GM12891 (cell line): ENCODE results near the gene MEF2D.
A peak's percentile ranks its signal among the peaks of the same experiment; 100 is the strongest.

Experiments
- DNase-seq: peaks from one replicate; pipeline ENCODE4 v3.0.0; 2011; ENCODE audit warnings: low spot score; ENCODE audit not compliant: insufficient read length
- FAIRE-seq: peaks from 2 replicates; lab custom pipeline; 2011; peaks lifted over from hg19 to GRCh38; lab: Jason Lieb, UNC
- PAX5 ChIP-seq: IDR thresholded peaks from 2 replicates; pipeline ENCODE4 v1.6.1; 2011; ENCODE audit warnings: low read length, moderate library complexity, mild to moderate bottlenecking; ENCODE audit not compliant: insufficient read depth, severe bottlenecking
- POLR2A ChIP-seq: IDR thresholded peaks from 2 replicates; pipeline ENCODE4 v1.6.1; 2011; ENCODE audit warnings: low read depth, low read length, control low read depth
- POLR2AphosphoS5 ChIP-seq: IDR thresholded peaks from 2 replicates; pipeline ENCODE4 v1.6.1; 2011; ENCODE audit warnings: low read depth, low read length, control low read depth
- POU2F2 ChIP-seq: IDR thresholded peaks from 2 replicates; pipeline ENCODE4 v1.6.1; 2011; ENCODE audit warnings: low read depth, mild to moderate bottlenecking, control low read depth, low read length, moderate library complexity
- SPI1 ChIP-seq: IDR thresholded peaks from 2 replicates; pipeline ENCODE4 v1.6.1; 2011; ENCODE audit warnings: low read depth, low read length, control low read depth
- TAF1 ChIP-seq: IDR thresholded peaks from 2 replicates; pipeline ENCODE4 v1.6.1; 2011; ENCODE audit warnings: low read depth, low read length, control low read depth

Gene MEF2D

GRCh38 chr1:156421939-156422601 lies 78.5 kb downstream of the MEF2D start:
- FAIRE-seq = no peak
- no peak for TF ChIP-seq POLR2A
- no peak for TF ChIP-seq PAX5
- no peak for TF ChIP-seq TAF1
- no peak for TF ChIP-seq SPI1
- TF ChIP-seq POU2F2 = no peak
- no peak for TF ChIP-seq POLR2AphosphoS5
- DNase-seq = no peak

- peak; percentile 80 for FAIRE-seq
Measured at GRCh38 chr1:156421062-156421938, 79.3 kb downstream of the MEF2D start.

DNA sequence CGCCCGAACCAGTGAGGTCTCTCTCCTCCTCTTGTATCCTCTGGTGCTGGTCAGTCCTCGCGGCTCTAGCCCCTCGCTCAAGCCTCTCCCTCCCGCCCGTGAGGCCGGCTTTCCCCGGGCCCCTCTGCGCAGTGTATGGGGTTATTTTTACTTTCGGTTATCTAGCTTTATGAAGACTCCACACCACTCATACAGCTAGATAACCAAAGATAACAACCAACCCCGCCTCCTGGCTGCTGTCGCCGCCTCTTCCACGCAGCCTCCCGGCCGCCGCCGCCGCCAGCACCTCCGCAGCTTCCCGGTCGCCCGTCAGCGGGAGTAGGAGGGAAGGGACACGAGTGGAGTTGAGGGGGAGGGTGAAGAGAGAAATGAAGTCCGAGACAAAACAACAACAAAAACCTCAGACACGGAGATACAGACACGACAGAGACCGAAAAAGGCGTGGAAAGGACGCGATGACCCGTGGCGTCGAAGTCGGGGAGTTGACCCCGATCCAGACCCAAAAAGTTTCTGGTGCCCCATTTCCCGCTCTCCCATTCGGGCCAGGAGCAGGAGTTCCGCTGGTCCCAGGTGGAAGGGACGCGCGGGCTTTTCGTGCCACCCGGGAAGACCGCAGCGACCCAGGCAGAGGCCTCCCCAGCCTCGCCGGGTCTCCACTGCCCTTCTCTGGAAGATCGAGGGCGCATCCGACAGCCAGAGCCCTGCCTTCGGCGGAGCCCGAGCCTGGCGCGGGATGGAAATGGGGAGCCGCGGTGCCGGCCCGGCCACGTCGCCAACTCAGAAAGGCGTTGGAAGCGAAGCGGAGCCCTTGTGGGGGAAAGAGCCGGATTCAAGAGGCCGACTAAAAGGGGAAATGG lies 80.1 kb downstream of the MEF2D start:
- DNase-seq (no peak), FAIRE-seq (no peak)
- TF ChIP-seq PAX5 = no peak

More at GRCh38 chr1:156421062-156421938, 79.3 kb downstream of the MEF2D start:
- TF ChIP-seq POLR2A = no peak
- TF ChIP-seq POLR2AphosphoS5 = no peak
- TF ChIP-seq SPI1 = peak; percentile 73; the same call in 1 of the 2 replicates
- DNase-seq = peak; percentile 91

DNA sequence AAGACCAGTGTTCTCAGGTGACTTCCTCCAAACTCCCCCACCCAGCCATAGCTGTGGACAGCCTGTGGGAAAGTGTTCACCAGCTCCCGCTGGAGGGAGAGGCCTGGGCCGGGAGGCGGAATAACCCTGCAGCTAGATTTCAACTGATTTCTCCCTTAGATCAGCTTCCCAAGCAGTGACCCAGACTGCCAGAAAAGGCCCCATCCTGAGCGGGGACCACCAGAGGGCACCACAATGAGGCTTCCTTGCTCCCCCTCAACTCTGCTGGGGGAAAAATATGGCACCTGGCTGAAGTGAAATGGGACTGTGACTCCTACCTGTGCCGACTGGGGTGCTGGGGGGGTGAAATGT lies 80.7 kb downstream of the MEF2D start:
- TF ChIP-seq POLR2AphosphoS5 = no peak
- no peak for TF ChIP-seq TAF1
- no peak for TF ChIP-seq PAX5
- TF ChIP-seq SPI1 = no peak
- TF ChIP-seq POLR2A = no peak
- TF ChIP-seq POU2F2 = no peak
- peak; percentile 59 for FAIRE-seq
- no peak for DNase-seq

DNA sequence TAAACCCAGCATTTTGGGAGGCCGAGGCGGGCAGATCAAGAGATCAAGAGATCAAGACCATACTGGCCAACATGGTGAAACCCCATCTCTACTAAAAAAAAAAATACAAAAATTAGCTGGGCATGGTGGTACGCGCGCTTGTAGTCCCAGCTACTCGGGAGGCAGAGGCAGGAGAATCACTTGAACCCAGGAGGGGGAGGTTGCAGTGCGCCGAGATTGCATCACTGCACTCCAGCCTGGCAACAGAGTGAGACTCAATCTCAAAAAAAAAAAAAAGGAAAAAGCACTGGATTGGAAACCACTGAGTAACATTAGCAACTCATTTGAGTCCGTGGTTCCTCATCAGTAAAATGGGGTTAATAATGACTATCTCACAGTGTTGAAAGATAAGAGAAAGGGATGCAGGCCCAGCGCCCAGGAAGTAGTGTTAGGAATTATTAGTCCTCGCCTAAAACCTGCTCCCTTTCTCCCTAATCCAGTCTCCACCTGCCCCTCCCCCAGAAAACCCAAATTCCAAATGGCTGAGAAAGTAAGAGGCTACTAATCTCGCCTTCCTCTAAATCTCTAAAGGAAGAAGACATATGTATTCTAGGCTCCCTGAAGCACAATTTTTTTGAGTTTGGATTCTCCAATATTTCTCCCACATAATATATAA lies 82.0 kb downstream of the MEF2D start:
- FAIRE-seq (no peak), DNase-seq (no peak)
- TF ChIP-seq PAX5 (no peak), SPI1 (no peak), POLR2A (no peak), POU2F2 (no peak), TAF1 (no peak), POLR2AphosphoS5 (no peak)

GRCh38 chr1:156417401-156418020 lies 83.1 kb downstream of the MEF2D start:
- FAIRE-seq (no peak), DNase-seq (no peak)

GRCh38 chr1:156416993-156417392 lies 83.6 kb downstream of the MEF2D start:
- FAIRE-seq (no peak), DNase-seq (no peak)
- TF ChIP-seq TAF1 (no peak), POLR2AphosphoS5 (no peak), POU2F2 (no peak), SPI1 (no peak), POLR2A (no peak), PAX5 (no peak)

More at GRCh38 chr1:156417401-156418020, 83.1 kb downstream of the MEF2D start:
- TF ChIP-seq POLR2AphosphoS5 = no peak
- no peak for TF ChIP-seq TAF1
- TF ChIP-seq POLR2A = no peak
- no peak for TF ChIP-seq SPI1
- no peak for TF ChIP-seq PAX5
- TF ChIP-seq POU2F2 = no peak

DNA sequence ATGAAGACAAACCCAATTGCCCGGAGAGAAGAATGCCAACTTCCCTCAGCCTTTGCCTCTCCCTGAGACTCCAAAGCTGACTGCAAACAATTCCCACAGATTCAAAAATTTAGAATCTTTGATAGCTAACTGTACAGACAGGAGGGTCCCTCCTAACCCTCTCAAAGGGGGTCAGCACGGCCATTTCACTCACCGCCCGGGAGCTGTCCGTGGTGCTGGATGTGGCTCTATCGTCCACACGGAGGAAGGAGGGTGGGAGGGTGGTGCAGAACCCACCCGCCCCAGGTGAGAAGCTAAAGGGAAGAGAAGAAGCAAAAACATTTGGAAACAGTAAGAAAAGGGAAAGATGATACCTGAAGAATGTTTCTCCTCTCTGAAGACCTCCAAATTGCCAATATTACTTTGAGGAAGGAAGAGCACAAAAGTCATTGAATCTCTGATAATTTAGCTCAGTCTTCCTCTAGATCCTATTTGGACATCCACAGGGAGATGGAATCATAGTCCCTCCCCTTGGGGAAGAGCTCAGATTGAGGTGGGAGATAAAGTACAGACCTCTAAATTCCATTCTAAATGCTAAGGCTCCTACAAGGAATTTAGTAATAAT lies 86.0 kb downstream of the MEF2D start:
- DNase-seq (no peak), FAIRE-seq (no peak)
- TF ChIP-seq POU2F2 (no peak), TAF1 (no peak)
